B cell (primary cell): Measurements from ENCODE around the gene PARP3. TPM values are rescaled to one million over a fixed set of nuclear protein-coding genes. Genes with fewer than 3 reads are reported as not detected.

Source experiments
- ATAC-seq: fragments of 200-7000 bp; cut with Tn5 transposase; one replicate; pipeline ENCODE4 v1.10.0; 2021; ENCODE audit warnings: low read depth, mild to moderate bottlenecking, moderate number of reproducible peaks, moderate library complexity
- CTCF ChIA-PET: fragments of 350-600 bp; sonication (Branson Sonifier 250); formaldehyde crosslinking; loops from one replicate; lab custom pipeline; 2021; ENCODE audit warnings: antibody characterized with exemption, inconsistent platforms; lab: Charles Lee
- POLR2A ChIA-PET: fragments of 350-600 bp; sonication (Branson Sonifier 250); formaldehyde crosslinking; loops from one replicate; lab custom pipeline; 2021; ENCODE audit warnings: antibody characterized with exemption; lab: Charles Lee
- DNase-seq: peaks from one replicate; pipeline ENCODE4 v3.0.0; 2013
- H2AFZ ChIP-seq: 2 replicates; pipeline ENCODE4 v1.6.1; 2012; ENCODE audit warnings: mild to moderate bottlenecking, low read depth, low read length; ENCODE audit not compliant: insufficient read depth, poor library complexity, severe bottlenecking
- H3K27ac ChIP-seq, 2 donors: 1 replicate in 1 of 2; 2 replicates in 1 of 2; pipeline ENCODE4 v1.5.1; 2012 to 2013; ENCODE audit warnings: low read length in 2 of 2, mild to moderate bottlenecking in 2 of 2, moderate library complexity in 1 of 2
- H3K27me3 ChIP-seq, 4 experiments: fragments of 200-600 bp in 1 of 4; sonication (generic) in 1 of 4; replicated peaks in 1 of 4; 1 replicate in 2 of 4; 2 replicates in 2 of 4; pipeline versions ENCODE4 v1.6.1 to v1.7.0; 2013 to 2016; ENCODE audit warnings: low read length in 3 of 4, mild to moderate bottlenecking in 2 of 4, mixed read lengths in 1 of 4, moderate library complexity in 1 of 4; ENCODE audit not compliant: insufficient read depth in 4 of 4, control insufficient read depth in 3 of 4; ENCODE audit errors: control extremely low read depth in 1 of 4
- H3K36me3 ChIP-seq, 2 experiments: replicated peaks in 1 of 2; 1 replicate in 1 of 2; 2 replicates in 1 of 2; pipeline versions ENCODE4 v1.6.1 to v1.7.1; 2013; ENCODE audit warnings: low read length in 1 of 2; ENCODE audit not compliant: insufficient read depth in 2 of 2, control insufficient read depth in 1 of 2; ENCODE audit errors: control extremely low read depth in 1 of 2, extremely low read depth in 1 of 2
- H3K4me1 ChIP-seq, 2 donors: fragments of 200-600 bp in 1 of 2; sonication (generic) in 1 of 2; 1 replicate in 1 of 2; 2 replicates in 1 of 2; pipeline versions ENCODE4 v1.5.1 to v1.6.1; 2013 to 2017; ENCODE audit warnings: low read length in 2 of 2; ENCODE audit not compliant: control insufficient read depth in 2 of 2, insufficient read depth in 2 of 2
- H3K4me2 ChIP-seq: replicated peaks from 2 replicates; pipeline ENCODE3; 2012; ENCODE audit warnings: mild to moderate bottlenecking, low read depth, low read length; ENCODE audit not compliant: poor library complexity, severe bottlenecking
- H3K4me3 ChIP-seq, 5 experiments: fragments of 200-600 bp in 1 of 5; sonication (generic) in 1 of 5; 1 replicate in 3 of 5; 2 replicates in 2 of 5; pipeline versions ENCODE4 v1.5.1 to v1.7.0; 2011 to 2016; ENCODE audit warnings: low read length in 4 of 5, mild to moderate bottlenecking in 4 of 5, low read depth in 2 of 5, control low read depth in 1 of 5, moderate library complexity in 1 of 5; ENCODE audit not compliant: insufficient read depth in 1 of 5; ENCODE audit errors: control extremely low read depth in 1 of 5, extremely low read depth in 1 of 5
- H3K79me2 ChIP-seq: fragments of 200-600 bp; sonication (generic); one replicate; pipeline ENCODE4 v1.6.0; 2016; ENCODE audit warnings: low read length; ENCODE audit not compliant: control insufficient read depth, insufficient read depth
- H3K9ac ChIP-seq: fragments of 200-600 bp; sonication (generic); 2 replicates; pipeline ENCODE4 v1.6.1; 2017; ENCODE audit warnings: mild to moderate bottlenecking, low read length, moderate library complexity
- H3K9me3 ChIP-seq, 3 donors: one replicate each; pipeline versions ENCODE4 v1.6.1 to v1.7.1; 2013; ENCODE audit warnings: low read length in 2 of 3; ENCODE audit not compliant: control insufficient read depth in 2 of 3, insufficient read depth in 1 of 3; ENCODE audit errors: control extremely low read depth in 1 of 3
- H4K20me1 ChIP-seq: 2 replicates; pipeline ENCODE4 v1.6.0; 2012; ENCODE audit warnings: mild to moderate bottlenecking, low read length; ENCODE audit not compliant: insufficient read depth, control insufficient read depth, poor library complexity, severe bottlenecking
- H3K27ac Mint-ChIP-seq: one replicate; pipeline ENCODE4 v1.8.0; 2021; ENCODE audit warnings: mixed read lengths
- H3K27me3 Mint-ChIP-seq: one replicate; pipeline ENCODE4 v1.8.0; 2021; ENCODE audit warnings: mixed read lengths
- H3K4me1 Mint-ChIP-seq: one replicate; pipeline ENCODE4 v1.8.0; 2021; ENCODE audit warnings: mixed read lengths
- H3K4me3 Mint-ChIP-seq: one replicate; pipeline ENCODE4 v1.8.0; 2021; ENCODE audit warnings: mixed read lengths
- H3K9me3 Mint-ChIP-seq: one replicate; pipeline ENCODE4 v1.8.0; 2022; ENCODE audit warnings: mixed read lengths; ENCODE audit not compliant: insufficient read depth
- EZH2 ChIP-seq: IDR thresholded peaks from 2 replicates; pipeline ENCODE4 v1.6.1; 2012; ENCODE audit warnings: borderline replicate concordance, low read depth, mild to moderate bottlenecking, moderate library complexity, low read length; ENCODE audit not compliant: insufficient read depth, poor library complexity, severe bottlenecking
- WGBS: methylation state at CpG from one replicate; pipeline ENCODE4 v1.1.5; 2013; ENCODE audit warnings: missing lambda C conversion rate; ENCODE audit not compliant: insufficient coverage; 5-methylcytosine and 5-hydroxymethylcytosine counted together
- intact Hi-C: fragments of 100-400 bp; cut with micrococcal nuclease; formaldehyde crosslinking; loops from one replicate; pipeline ENCODE4 v1.10.0; 2022
- polyA plus RNA-seq: library from polyadenylated mRNA; depleted of rRNA; stranded (reverse); fragments of >200 nt; gene quantifications from 2 replicates; pipeline ENCODE4 v1.2.3, GENCODE V29; 2012
- total RNA-seq, 2 donors: library from RNA; stranded (reverse); fragments of 120-200 nt in 1 of 2; gene quantifications; 1 replicate in 1 of 2; 2 replicates in 1 of 2; pipeline versions ENCODE4 v1.2.3 to v1.2.4, GENCODE V29; 2013 to 2022
- TF ChIP-seq, protein P1 (sequence below): fragments of 200-600 bp; IDR thresholded peaks from one replicate; pipeline ENCODE4 v1.8.0; 2022; ENCODE audit warnings: antibody characterized with exemption, mild to moderate bottlenecking

The PARP3 gene
- total and polyA plus RNA-seq, 2 donors (not counting 1 experiment from before 2014, with no cell fraction given) = 17.7 to 29.7 TPM

DNA sequence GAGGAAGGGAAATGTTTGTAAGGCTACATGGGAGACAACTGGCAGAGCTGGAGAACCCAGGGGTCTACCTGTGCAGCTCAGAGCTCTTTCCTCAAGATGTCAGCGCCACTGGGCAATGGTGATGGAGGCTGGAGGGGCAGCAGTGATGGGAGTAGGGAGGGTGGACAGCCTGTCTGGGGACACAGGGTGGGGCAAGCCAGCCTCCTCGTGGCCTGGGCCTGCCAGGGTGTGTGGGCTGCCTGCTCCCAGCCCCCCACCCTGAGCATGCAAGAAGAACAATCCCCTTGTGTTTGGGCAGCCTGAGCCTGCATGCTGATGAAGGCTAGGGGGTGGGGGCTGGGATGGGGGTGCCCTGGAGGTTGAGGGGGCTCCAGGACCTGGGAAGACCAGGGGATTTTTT, 23.9 kb downstream of the PARP3 start:
- no peak overlapping the region for H3K27ac Mint-ChIP-seq
- Histone ChIP-seq H4K20me1 (no peaks in the 10 kb centered on the region), H3K9me3 (no peaks in the 10 kb centered on the region), H3K4me2 (peak overlapping the region; percentile 99), H3K36me3 (no peaks in the 10 kb centered on the region), H3K27ac (no peak overlapping the region), H3K4me3 (no peak overlapping the region), H2AFZ (no peak overlapping the region), H3K9ac (no peak overlapping the region), H3K27me3 (no peaks in the 10 kb centered on the region), H3K4me1 (peaks cover 6 to 20% of the 10 kb centered on the region in 2 donors), H3K79me2 (peaks cover 4% of the 10 kb centered on the region)
- CTCF ChIA-PET = interaction anchor here (0.6 to 2.1 kb wide), 2 partner anchors 8 to 16 kb away, joined by 3 to 8 read pairs; partner anchors contain the start of gene ABHD14B
- no peaks in the 10 kb centered on the region for H3K9me3 Mint-ChIP-seq
- WGBS = 100% methylated on average over 1 of the region's 2 CpGs
- ATAC-seq = no peak
- POLR2A ChIA-PET = no interaction called here
- TF ChIP-seq, protein P1, sequence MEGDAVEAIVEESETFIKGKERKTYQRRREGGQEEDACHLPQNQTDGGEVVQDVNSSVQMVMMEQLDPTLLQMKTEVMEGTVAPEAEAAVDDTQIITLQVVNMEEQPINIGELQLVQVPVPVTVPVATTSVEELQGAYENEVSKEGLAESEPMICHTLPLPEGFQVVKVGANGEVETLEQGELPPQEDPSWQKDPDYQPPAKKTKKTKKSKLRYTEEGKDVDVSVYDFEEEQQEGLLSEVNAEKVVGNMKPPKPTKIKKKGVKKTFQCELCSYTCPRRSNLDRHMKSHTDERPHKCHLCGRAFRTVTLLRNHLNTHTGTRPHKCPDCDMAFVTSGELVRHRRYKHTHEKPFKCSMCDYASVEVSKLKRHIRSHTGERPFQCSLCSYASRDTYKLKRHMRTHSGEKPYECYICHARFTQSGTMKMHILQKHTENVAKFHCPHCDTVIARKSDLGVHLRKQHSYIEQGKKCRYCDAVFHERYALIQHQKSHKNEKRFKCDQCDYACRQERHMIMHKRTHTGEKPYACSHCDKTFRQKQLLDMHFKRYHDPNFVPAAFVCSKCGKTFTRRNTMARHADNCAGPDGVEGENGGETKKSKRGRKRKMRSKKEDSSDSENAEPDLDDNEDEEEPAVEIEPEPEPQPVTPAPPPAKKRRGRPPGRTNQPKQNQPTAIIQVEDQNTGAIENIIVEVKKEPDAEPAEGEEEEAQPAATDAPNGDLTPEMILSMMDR = no peak
- no peak for TF ChIP-seq EZH2
- intact Hi-C loops = no loop called here
- peaks cover 21% of the 10 kb centered on the region for H3K4me1 Mint-ChIP-seq
- H3K4me3 Mint-ChIP-seq = peak overlapping the region; percentile 87
- DNase-seq = no peak
- H3K27me3 Mint-ChIP-seq = no peaks in the 10 kb centered on the region

DNA sequence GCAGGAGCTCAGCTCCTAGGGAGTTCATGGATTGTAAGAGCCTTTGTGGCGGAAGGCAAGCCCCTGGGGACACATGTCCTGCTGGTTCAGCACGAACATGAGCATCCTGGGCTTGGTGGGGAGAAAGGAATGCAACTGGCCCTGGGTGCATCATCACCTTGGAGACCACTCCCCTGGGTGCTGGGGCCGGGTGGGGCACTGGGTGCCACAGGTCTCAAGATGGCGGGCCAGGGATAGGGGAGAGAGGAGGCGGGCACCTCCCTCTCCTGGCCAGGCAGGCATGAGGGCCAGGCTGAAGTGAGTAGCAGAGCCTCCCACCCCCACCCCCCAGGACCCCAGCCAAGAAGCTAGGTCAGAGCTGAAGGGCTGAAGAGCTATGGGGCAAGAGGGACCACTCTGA, 24.3 kb downstream of the PARP3 start:
- H3K4me2 ChIP-seq = peak overlapping the region; percentile 99
- H3K27ac Mint-ChIP-seq = no peak overlapping the region
- ATAC-seq (no peak), DNase-seq (no peak)
- H3K9ac ChIP-seq = peak overlapping the region; percentile 69
- H3K4me1 ChIP-seq = peaks cover 6 to 20% of the 10 kb centered on the region in 2 donors
- intact Hi-C loops = no loop called here
- H3K27me3 ChIP-seq = no peaks in the 10 kb centered on the region
- peak overlapping the region in 4 of 5 experiments; percentile 36 to 74 (median 48) for H3K4me3 ChIP-seq
- no peaks in the 10 kb centered on the region for H4K20me1 ChIP-seq
- peaks cover 4% of the 10 kb centered on the region for H3K79me2 ChIP-seq
- peaks cover 21% of the 10 kb centered on the region for H3K4me1 Mint-ChIP-seq
- ChIA-PET CTCF (interaction anchor here (0.6 to 2.6 kb wide), 3 partner anchors 7 to 24 kb away, joined by 3 to 14 read pairs (median 8); partner anchors contain the start of genes ABHD14B, PARP3 and RRP9), POLR2A (interaction anchor here (0.7 kb wide), 1 partner anchor 318 kb away, joined by 5 read pairs; no protein-coding TSS in a partner anchor)
- peaks cover 0 to under 1% of the 10 kb centered on the region in 2 experiments for H3K36me3 ChIP-seq
- H3K27ac ChIP-seq = no peak overlapping the region
- no peaks in the 10 kb centered on the region for H3K9me3 ChIP-seq
- peak overlapping the region; percentile 87 for H3K4me3 Mint-ChIP-seq
- WGBS = 98% methylated on average over 3 of the region's 5 CpGs
- TF ChIP-seq, protein P1 = no peak
- no peak for TF ChIP-seq EZH2
- H3K9me3 Mint-ChIP-seq = no peaks in the 10 kb centered on the region
- H3K27me3 Mint-ChIP-seq = no peaks in the 10 kb centered on the region
- peak overlapping the region; percentile 90 for H2AFZ ChIP-seq
